ENCODE measurements around the gene TDRD12.

Gene TDRD12

GRCh38 chr19:32719611-32720059 lies at the start of gene TDRD12:
TSS of gene TDRD12 (plus strand) at chr19:32719767. CDS start at chr19:32720073, 306 bp downstream.
- DNase-seq, result peak in 2 of 10 donors; percentile 70 to 73
- intact Hi-C loops (cut with DNase I), result no loop called here

GRCh38 chr19:32671883-32672593 lies 47.5 kb upstream of the TDRD12 start:
- intact Hi-C loops (cut with DNase I), result loop anchor here (10.0 kb wide), 2 partner anchors 87 to 303 kb away; partner anchors contain the start of genes CEP89, FAAP24 and PDCD5
- DNase-seq, result no peak

- intact Hi-C loops (cut with DNase I), result loop anchor here (10.0 kb wide), 2 partner anchors 88 to 302 kb away; partner anchors contain the start of genes CEP89, FAAP24 and PDCD5
- no peak for DNase-seq
These were observed 46.7 kb upstream of the TDRD12 start for GRCh38 chr19:32672841-32673240.

GRCh38 chr19:32673573-32673972 lies 46.0 kb upstream of the TDRD12 start:
- no peak for DNase-seq
- intact Hi-C loops (cut with DNase I), result loop anchor here (10.0 kb wide), 2 partner anchors 89 to 301 kb away; partner anchors contain the start of genes CEP89, FAAP24 and PDCD5

GRCh38 chr19:32674153-32674930 lies 45.2 kb upstream of the TDRD12 start:
- DNase-seq, result no peak
- intact Hi-C loops (cut with DNase I), result loop anchor here (2.0 to 10.0 kb wide), 3 partner anchors 16 to 300 kb away; partner anchors contain the start of genes CEP89, FAAP24, NUDT19 and PDCD5

- DNase-seq, result peak; percentile 95 to 100 (median 98)
- intact Hi-C loops (cut with DNase I), result loop anchor here (2.0 to 10.0 kb wide), 3 partner anchors 16 to 300 kb away; partner anchors contain the start of genes CEP89, FAAP24, NUDT19 and PDCD5
These were observed 44.4 kb upstream of the TDRD12 start, which contains the start of gene ANKRD27 for GRCh38 chr19:32674931-32675719. TSS of gene ANKRD27 (minus strand) at chr19:32675180. CDS start at chr19:32659015, 16,165 bp downstream.

- intact Hi-C loops (cut with DNase I), result loop anchor here (2.0 to 10.0 kb wide), 3 partner anchors 15 to 299 kb away; partner anchors contain the start of genes CEP89, FAAP24, NUDT19 and PDCD5
- DNase-seq, result peak; percentile 53 to 96 (median 72)
These were observed 43.8 kb upstream of the TDRD12 start, which contains the start of gene RGS9BP for GRCh38 chr19:32675720-32676185. TSS of gene RGS9BP (plus strand) at chr19:32675848. CDS start at chr19:32676264, 416 bp downstream.

GRCh38 chr19:32676186-32676894 lies 43.2 kb upstream of the TDRD12 start:
- peak in 2 of 10 donors; percentile 79 to 82 for DNase-seq

GRCh38 chr19:32676895-32677359 lies 42.6 kb upstream of the TDRD12 start:
- no peak for DNase-seq
- intact Hi-C loops (cut with DNase I), result loop anchor here (10.0 kb wide), 2 partner anchors 92 to 298 kb away; partner anchors contain the start of genes CEP89, FAAP24 and PDCD5

More at GRCh38 chr19:32676186-32676894, 43.2 kb upstream of the TDRD12 start:
- intact Hi-C loops (cut with DNase I), result loop anchor here (10.0 kb wide), 2 partner anchors 92 to 298 kb away; partner anchors contain the start of genes CEP89, FAAP24 and PDCD5

- intact Hi-C loops (cut with DNase I), result loop anchor here (10.0 kb wide), 2 partner anchors 93 to 297 kb away; partner anchors contain the start of genes CEP89, FAAP24 and PDCD5
- DNase-seq, result no peak
These were observed 41.9 kb upstream of the TDRD12 start for GRCh38 chr19:32677657-32678056.

- DNase-seq, result no peak
- intact Hi-C loops (cut with DNase I), result no loop called here
These were observed 38.6 kb upstream of the TDRD12 start for GRCh38 chr19:32680986-32681385.

- intact Hi-C loops (cut with DNase I), result no loop called here
- no peak for DNase-seq
These were observed 37.2 kb upstream of the TDRD12 start for GRCh38 chr19:32682317-32682716.

GRCh38 chr19:32686847-32687475 lies 32.6 kb upstream of the TDRD12 start:
- DNase-seq, result no peak
- intact Hi-C loops (cut with DNase I), result no loop called here

GRCh38 chr19:32687681-32688080 lies 31.9 kb upstream of the TDRD12 start:
- no peak for DNase-seq
- intact Hi-C loops (cut with DNase I), result no loop called here

- intact Hi-C loops (cut with DNase I), result no loop called here
- DNase-seq, result no peak
These were observed 31.3 kb upstream of the TDRD12 start for GRCh38 chr19:32688311-32688710.

- peak; percentile 70 to 97 (median 86) for DNase-seq
- intact Hi-C loops (cut with DNase I), result loop anchor here (2.0 kb wide), 1 partner anchor 17 kb away; the partner anchor contains the start of genes ANKRD27 and RGS9BP
These were observed 28.1 kb upstream of the TDRD12 start, which contains the start of gene NUDT19 for GRCh38 chr19:32691291-32691951. TSS of gene NUDT19 (plus strand) at chr19:32691821. CDS start at chr19:32691961, 140 bp downstream.

All from posterior cingulate gyrus (tissue), 11 donors.